Prostate gland (tissue), 2 donors: ENCODE data around the gene PRR5.

ENCODE experiments used
- CTCF ChIP-seq, 4 experiments: fragments of 200-600 bp in 2 of 4; fragments of 450-650 bp in 2 of 4; sonication (generic) in 2 of 4; IDR thresholded peaks; 1 replicate in 3 of 4; 2 replicates in 1 of 4; pipeline ENCODE4 v1.5.1; 2016 to 2019; ENCODE audit warnings: antibody characterized with exemption in 4 of 4, mild to moderate bottlenecking in 2 of 4, moderate library complexity in 2 of 4
- POLR2A ChIP-seq: fragments of 450-650 bp; IDR thresholded peaks from one replicate; pipeline ENCODE4 v1.6.1; 2016; ENCODE audit warnings: antibody characterized with exemption, mild to moderate bottlenecking
- POLR2AphosphoS5 ChIP-seq: sonication (generic); formaldehyde crosslinking; IDR thresholded peaks from one replicate; pipeline ENCODE4 v1.6.1; 2017; ENCODE audit warnings: antibody characterized with exemption

GRCh38 chr22:44693145-44693544 is 8.9 kb upstream of the PRR5 start:
- no peak for TF ChIP-seq POLR2AphosphoS5
- no peak for TF ChIP-seq POLR2A
- TF ChIP-seq CTCF (IDR thresholded peaks at IDR 0.05) = no peak
